HFFc6 (cell line): ENCODE results near the gene CDC42EP2. TPM values are rescaled to one million over a fixed set of nuclear protein-coding genes. Genes with fewer than 3 reads are reported as not detected.
"Not testable (repeated sequence)": the region's sequence is repeated elsewhere in the genome, so short reads cannot be mapped to it uniquely, and the experiment has no call there.

ENCODE experiments used
- DNase-seq: peaks from one replicate; pipeline ENCODE4 v3.0.0-alpha.2; 2018
- H3K27ac Mint-ChIP-seq: 2 replicates; pipeline ENCODE4 v1.8.0; 2020; ENCODE audit warnings: mild to moderate bottlenecking, mixed read lengths
- H3K27me3 Mint-ChIP-seq: 2 replicates; pipeline ENCODE4 v1.8.0; 2021; ENCODE audit warnings: mild to moderate bottlenecking, moderate library complexity, mixed read lengths; ENCODE audit not compliant: insufficient read depth
- H3K36me3 Mint-ChIP-seq: 2 replicates; pipeline ENCODE4 v1.8.0; 2021; ENCODE audit warnings: low read depth, mixed read lengths
- H3K4me1 Mint-ChIP-seq: 2 replicates; pipeline ENCODE4 v1.8.0; 2020; ENCODE audit warnings: low read depth, mixed read lengths
- H3K4me3 Mint-ChIP-seq: 2 replicates; pipeline ENCODE4 v1.8.0; 2020; ENCODE audit warnings: mild to moderate bottlenecking, moderate library complexity, mixed read lengths
- H3K9me3 Mint-ChIP-seq: 2 replicates; pipeline ENCODE4 v1.8.0; 2020; ENCODE audit warnings: mild to moderate bottlenecking, mixed read lengths
- CTCF ChIP-seq: fragments of 200-600 bp; sonication (generic); IDR thresholded peaks from 2 replicates; pipeline ENCODE4 v1.5.0; 2021; ENCODE audit warnings: antibody characterized with exemption, mild to moderate bottlenecking
- total RNA-seq, 6 experiments: library from RNA; stranded (reverse); fragmentation: NEBNext Ultra II Directional; extraction: Animal tissue kit (Norgen Biotek cat#: 25700); gene quantifications; 2 replicates in 1 of 6; 3 replicates in 5 of 6; pipeline ENCODE4 v1.2.3, GENCODE V29; 2021

CDC42EP2 gene
- total RNA-seq, 6 experiments from 2014 or later, result 19.0 to 35.3 (median 22.6) TPM

DNA sequence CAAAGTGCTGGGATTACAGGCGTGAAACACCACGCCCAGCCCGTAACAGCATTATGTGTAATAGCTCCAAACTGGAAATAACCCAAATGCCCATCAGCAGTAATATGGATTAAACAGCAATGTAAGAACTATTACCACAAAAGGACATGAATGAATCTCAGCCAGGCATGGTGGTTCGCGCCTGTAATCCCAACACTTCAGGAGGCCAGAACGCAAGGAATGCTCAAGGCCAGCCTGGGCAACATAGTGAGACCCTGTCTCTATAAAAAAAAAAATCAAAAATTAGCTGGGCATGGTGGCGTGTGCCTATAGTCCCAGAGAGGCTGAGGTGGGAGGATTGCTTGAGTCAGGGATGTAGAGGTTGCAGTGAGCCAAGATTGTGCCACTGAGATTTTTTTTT lies 15.9 kb downstream of the CDC42EP2 start:
- peak overlapping the region; percentile 60; the same call in 1 of the 2 replicates for H3K4me3 Mint-ChIP-seq
- H3K27ac Mint-ChIP-seq, result peak overlapping the region; percentile 77; the same call in 1 of the 2 replicates
- peaks cover 6% of the 10 kb centered on the region for H3K36me3 Mint-ChIP-seq
- peaks cover 7% of the 10 kb centered on the region; the same call in 1 of the 2 replicates for H3K27me3 Mint-ChIP-seq
- H3K4me1 Mint-ChIP-seq, result peaks cover 20% of the 10 kb centered on the region
- DNase-seq, result no peak
- no peaks in the 10 kb centered on the region for H3K9me3 Mint-ChIP-seq
- no peak for TF ChIP-seq CTCF

- H3K4me3 Mint-ChIP-seq, result not testable (repeated sequence)
These were observed 17.9 kb downstream of the CDC42EP2 start for GRCh38 chr11:65332591-65332990.

DNA sequence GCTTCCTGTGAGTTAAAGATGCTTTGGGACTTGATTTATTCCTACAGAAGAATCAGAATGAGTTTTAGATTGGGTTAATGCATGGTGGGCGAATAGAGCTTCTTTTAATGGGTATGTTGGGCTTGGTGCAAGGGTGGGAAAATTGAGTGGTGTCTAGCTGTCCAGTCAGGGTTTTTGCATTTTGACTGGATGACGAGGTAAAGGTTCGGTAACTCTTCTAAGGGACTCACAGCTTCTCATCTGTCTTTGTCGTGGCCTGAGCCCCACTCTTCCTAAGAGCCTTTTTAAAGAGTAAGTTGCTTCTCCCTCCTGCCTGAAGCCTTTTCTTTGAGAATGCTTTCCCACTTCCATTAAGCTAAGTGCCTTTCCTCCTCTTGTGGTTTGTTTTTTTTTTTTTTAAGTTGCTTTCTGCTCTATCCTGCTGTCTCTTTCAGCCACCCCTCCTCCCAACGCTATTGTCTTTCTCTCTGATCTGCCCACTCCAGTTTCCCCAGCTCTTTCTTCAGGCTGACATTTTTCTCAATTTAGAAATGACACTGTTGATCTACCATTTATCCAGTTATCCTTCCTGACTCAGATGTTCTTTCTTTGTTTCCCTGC lies 20.1 kb downstream of the CDC42EP2 start:
- Mint-ChIP-seq H3K27ac (peak overlapping the region; percentile 75), H3K9me3 (no peaks in the 10 kb centered on the region), H3K36me3 (peaks cover 13% of the 10 kb centered on the region), H3K27me3 (peaks cover 3% of the 10 kb centered on the region; the same call in 1 of the 2 replicates), H3K4me3 (peak overlapping the region; percentile 90), H3K4me1 (peaks cover 33% of the 10 kb centered on the region)
- TF ChIP-seq CTCF, result no peak
- DNase-seq, result no peak

More at GRCh38 chr11:65332591-65332990, 17.9 kb downstream of the CDC42EP2 start:
- H3K27me3 Mint-ChIP-seq, DNase-seq, H3K27ac Mint-ChIP-seq, H3K36me3 Mint-ChIP-seq, H3K9me3 Mint-ChIP-seq: not testable (repeated sequence)
- peaks cover 23% of the 10 kb centered on the region for H3K4me1 Mint-ChIP-seq

GRCh38 chr11:65338676-65339075 lies 24.0 kb downstream of the CDC42EP2 start:
- no peak for TF ChIP-seq CTCF
- Mint-ChIP-seq H3K27me3 (peaks cover 1% of the 10 kb centered on the region), H3K36me3 (peaks cover 19% of the 10 kb centered on the region), H3K4me3 (no peak overlapping the region), H3K9me3 (no peaks in the 10 kb centered on the region), H3K27ac (no peak overlapping the region; the same call in 1 of the 2 replicates), H3K4me1 (peaks cover 32% of the 10 kb centered on the region)
- DNase-seq, result no peak

- no peak for TF ChIP-seq CTCF
- H3K9me3 Mint-ChIP-seq, result no peaks in the 10 kb centered on the region
- peaks cover 27% of the 10 kb centered on the region for H3K4me1 Mint-ChIP-seq
- H3K36me3 Mint-ChIP-seq, result peaks cover 17% of the 10 kb centered on the region
- no peak overlapping the region for H3K4me3 Mint-ChIP-seq
- no peak for DNase-seq
- peaks cover 1% of the 10 kb centered on the region for H3K27me3 Mint-ChIP-seq
- H3K27ac Mint-ChIP-seq, result peak overlapping the region; percentile 19
These were observed 25.6 kb downstream of the CDC42EP2 start for GRCh38 chr11:65340226-65340625.

DNA sequence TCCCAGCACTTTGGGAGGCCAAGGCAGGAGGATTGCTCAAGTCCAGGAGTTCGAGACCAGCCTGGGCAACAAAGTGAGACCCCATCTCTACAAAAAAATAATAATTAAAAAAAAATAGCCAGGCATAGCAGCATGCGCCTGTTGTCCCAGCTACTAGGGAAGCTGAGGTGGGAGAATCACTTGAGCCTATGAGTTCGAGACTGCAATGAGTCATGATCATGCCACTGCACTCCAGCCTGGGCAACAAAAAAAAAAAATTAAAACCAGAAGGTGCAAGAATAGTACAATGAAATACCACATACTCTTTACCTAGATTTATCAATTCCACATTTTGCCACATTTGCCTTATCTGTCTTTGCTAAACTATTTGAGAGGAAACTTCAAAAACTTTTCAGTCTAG lies 27.2 kb downstream of the CDC42EP2 start:
- Mint-ChIP-seq H3K27me3 (peaks cover 1% of the 10 kb centered on the region), H3K27ac (no peak overlapping the region; the same call in 1 of the 2 replicates), H3K4me3 (no peak overlapping the region), H3K4me1 (peaks cover 22% of the 10 kb centered on the region), H3K9me3 (no peaks in the 10 kb centered on the region), H3K36me3 (peaks cover 21% of the 10 kb centered on the region)
- no peak for DNase-seq
- no peak for TF ChIP-seq CTCF
